Measurements from ENCODE around the gene AJM1. TPM values are rescaled to one million over a fixed set of nuclear protein-coding genes. Genes with fewer than 3 reads are reported as not detected.
"Not testable (repeated sequence)": the region's sequence is repeated elsewhere in the genome, so short reads cannot be mapped to it uniquely, and the experiment has no call there.

AJM1 gene
- total RNA-seq = 1 to 10 TPM; 1.6 to 3.1 (median 2.2) TPM

GRCh38 chr9:136842380-136842948 lies at the start of gene AJM1:
Gene AJM1 (plus strand): TSS chr9:136842478. CDS start chr9:136844415, 1,937 bp downstream.
- H3K27me3 ChIP-seq = peaks cover 40% of the 10 kb centered on the region
- peak within 1 kb of the TSS; percentile 48 for H3K4me3 ChIP-seq
- peaks cover 25% of the 10 kb centered on the region for H3K36me3 ChIP-seq
- not testable (repeated sequence) for H3K9me3 ChIP-seq, H3K27ac ChIP-seq
- peak; percentile 54 to 98 for TF ChIP-seq CTCF (IDR thresholded peaks at IDR 0.05)
- 0% methylated on average over 1 of the region's 27 CpGs for WGBS
- peak in 1 of 2 donors; percentile 86 for DNase-seq (ENCODE audit: low spot score in 2 of 2)
- H3K4me1 ChIP-seq = peaks cover 71% of the 10 kb centered on the region

DNA sequence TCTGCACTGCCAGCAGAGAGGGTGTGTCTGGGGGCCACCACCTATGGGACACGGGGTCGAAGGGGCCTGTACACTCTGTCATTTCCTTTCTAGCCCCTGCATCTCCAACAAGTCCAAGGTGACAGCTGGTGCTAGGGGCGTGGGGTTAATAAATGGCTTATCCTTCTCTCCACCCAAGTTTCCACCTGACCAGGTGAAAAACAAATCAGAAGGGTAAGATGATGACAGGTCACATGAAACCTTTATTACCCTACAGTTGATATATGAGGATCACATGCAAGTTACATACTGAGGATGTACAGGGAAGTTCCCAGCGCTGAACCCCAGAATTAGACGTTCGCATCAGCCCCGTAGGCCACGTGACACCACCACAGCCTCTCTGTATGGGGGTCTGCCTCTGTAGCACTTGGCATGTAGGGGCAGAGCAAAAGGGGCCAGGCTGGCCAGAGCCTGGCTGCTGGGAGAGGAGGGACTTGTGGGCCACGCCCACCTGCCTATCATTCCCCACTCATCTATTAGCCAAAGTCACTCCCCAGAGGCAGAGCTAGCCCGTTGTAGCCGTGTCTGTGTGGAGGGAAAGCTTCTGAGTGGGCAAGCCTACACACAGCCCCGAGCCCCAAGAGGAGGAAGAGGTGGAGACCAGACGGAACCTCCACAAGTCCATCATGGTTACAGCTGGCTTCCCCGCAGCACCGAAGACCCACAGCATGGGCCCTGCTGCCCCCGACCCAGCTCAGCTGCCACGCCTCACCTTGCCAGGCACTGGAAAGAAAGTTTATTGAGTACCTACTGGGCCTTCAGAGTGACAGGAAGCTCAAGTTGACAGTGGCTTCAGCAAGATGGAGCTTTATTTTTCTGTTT lies 49.0 kb upstream of the AJM1 start:
- 82% methylated on average over 4 of the region's 17 CpGs for WGBS
- Histone ChIP-seq H3K4me1 (peaks cover 45% of the 10 kb centered on the region), H3K4me3 (no peak overlapping the region), H3K27me3 (peaks cover 9% of the 10 kb centered on the region), H3K9me3 (no peaks in the 10 kb centered on the region), H3K27ac (no peak overlapping the region), H3K36me3 (no peaks in the 10 kb centered on the region)
- TF ChIP-seq EP300 (IDR thresholded peaks at IDR 0.05) = no peak
- no peak for TF ChIP-seq POLR2AphosphoS5 (IDR thresholded peaks at IDR 0.05)
- no peak for TF ChIP-seq POLR2A (IDR thresholded peaks at IDR 0.05)
- no peak for TF ChIP-seq CTCF (IDR thresholded peaks at IDR 0.05)
- DNase-seq (ENCODE audit: low spot score in 2 of 2) = no peak

DNA sequence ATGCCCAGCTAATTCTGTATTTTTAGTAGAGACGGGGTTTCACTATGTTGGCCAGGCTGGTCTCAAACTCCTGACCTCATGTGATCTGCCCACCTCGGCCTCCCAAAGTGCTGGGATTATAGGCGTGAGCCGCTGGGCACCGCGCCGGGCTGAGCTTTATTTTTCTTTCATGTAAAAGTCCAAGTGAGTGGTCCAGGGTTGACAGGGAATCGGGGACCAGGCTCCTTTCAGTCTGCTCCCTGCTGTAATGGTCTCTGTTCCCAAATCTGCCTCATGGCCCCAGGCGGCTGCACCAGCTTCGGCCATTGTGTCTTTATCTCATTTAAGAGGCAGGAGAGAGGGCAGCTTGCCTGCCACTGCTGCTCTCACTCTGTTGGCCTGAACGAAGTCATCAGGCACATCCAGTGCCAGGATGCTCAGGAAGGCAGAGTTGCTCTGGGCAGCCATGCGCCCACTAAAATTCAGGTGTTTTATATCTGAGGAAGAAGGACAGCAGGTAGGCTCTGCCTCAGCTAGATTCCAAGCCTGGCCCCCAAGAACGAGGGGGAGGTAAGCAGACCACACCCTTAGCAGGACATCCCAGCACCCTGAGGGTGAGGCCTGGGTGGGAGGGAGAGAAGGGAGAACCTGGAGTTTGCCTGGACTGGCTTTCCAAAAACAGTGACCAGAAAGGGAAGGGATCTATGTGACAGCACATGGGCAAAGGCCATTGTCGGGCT lies 47.8 kb upstream of the AJM1 start:
- H3K27me3 ChIP-seq = peaks cover 20% of the 10 kb centered on the region
- no peak for DNase-seq (ENCODE audit: low spot score in 2 of 2)
- peaks cover 55% of the 10 kb centered on the region for H3K4me1 ChIP-seq
- TF ChIP-seq POLR2AphosphoS5 (IDR thresholded peaks at IDR 0.05) = no peak
- TF ChIP-seq POLR2A (IDR thresholded peaks at IDR 0.05) = no peak
- TF ChIP-seq EP300 (IDR thresholded peaks at IDR 0.05) = no peak
- H3K27ac ChIP-seq = no peak overlapping the region
- no peak overlapping the region for H3K4me3 ChIP-seq
- no peaks in the 10 kb centered on the region for H3K9me3 ChIP-seq
- 92% methylated on average over 14 of the region's 14 CpGs for WGBS
- no peaks in the 10 kb centered on the region for H3K36me3 ChIP-seq

GRCh38 chr9:136795000-136795348 lies 47.3 kb upstream of the AJM1 start:
- Histone ChIP-seq H3K4me1 (peaks cover 59% of the 10 kb centered on the region), H3K27me3 (peaks cover 25% of the 10 kb centered on the region), H3K36me3 (no peaks in the 10 kb centered on the region), H3K27ac (no peak overlapping the region), H3K9me3 (no peaks in the 10 kb centered on the region), H3K4me3 (no peak overlapping the region)
- TF ChIP-seq CTCF (IDR thresholded peaks at IDR 0.05) (no peak), EP300 (IDR thresholded peaks at IDR 0.05) (no peak), POLR2A (IDR thresholded peaks at IDR 0.05) (no peak), POLR2AphosphoS5 (IDR thresholded peaks at IDR 0.05) (no peak)
- 76% methylated on average over 6 of the region's 6 CpGs for WGBS
- no peak for DNase-seq (ENCODE audit: low spot score in 2 of 2)

- 51% methylated on average over 5 of the region's 5 CpGs for WGBS
- Histone ChIP-seq H3K27me3 (peaks cover 31% of the 10 kb centered on the region), H3K27ac (no peak within 1 kb of the TSS), H3K36me3 (no peaks in the 10 kb centered on the region), H3K4me3 (no peak within 1 kb of the TSS), H3K4me1 (peaks cover 65% of the 10 kb centered on the region), H3K9me3 (no peaks in the 10 kb centered on the region)
- DNase-seq (ENCODE audit: low spot score in 2 of 2) = no peak
- TF ChIP-seq POLR2AphosphoS5 (IDR thresholded peaks at IDR 0.05) (no peak), POLR2A (IDR thresholded peaks at IDR 0.05) (no peak), CTCF (IDR thresholded peaks at IDR 0.05) (no peak), EP300 (IDR thresholded peaks at IDR 0.05) (no peak)
Observed at GRCh38 chr9:136796238-136796774, 46.0 kb upstream of the AJM1 start, which contains the start of gene CCDC183. Gene CCDC183 (plus strand): TSS chr9:136796338. CDS start chr9:136796398, 60 bp downstream.

GRCh38 chr9:136796775-136797347 lies 45.4 kb upstream of the AJM1 start:
- not testable (repeated sequence) for H3K36me3 ChIP-seq; H3K4me3 ChIP-seq; DNase-seq (ENCODE audit: low spot score in 2 of 2); H3K9me3 ChIP-seq; H3K27ac ChIP-seq
- WGBS = 14% methylated on average over 10 of the region's 10 CpGs
- Histone ChIP-seq H3K27me3 (peaks cover 34% of the 10 kb centered on the region), H3K4me1 (peaks cover 62% of the 10 kb centered on the region)

Data from suprapubic skin (tissue), 4 donors.